K562 (cell line): ENCODE measurements around the gene PLSCR5. TPM values are rescaled to one million over a fixed set of nuclear protein-coding genes. Genes with fewer than 3 reads are reported as not detected.
A peak's percentile ranks its signal among the peaks of the same experiment; 100 is the strongest.

Source experiments
- BDP1 ChIP-seq: IDR thresholded peaks from 3 replicates; pipeline ENCODE4 v1.6.1; 2011; ENCODE audit not compliant: insufficient read length, insufficient read depth
- E2F6 ChIP-seq, 2 experiments: IDR thresholded peaks; 2 replicates each; pipeline ENCODE4 v1.6.1; 2011; ENCODE audit warnings: borderline replicate concordance in 1 of 2, control low read depth in 1 of 2, low read depth in 1 of 2, low read length in 1 of 2, mild to moderate bottlenecking in 1 of 2, mixed read lengths in 1 of 2, moderate library complexity in 1 of 2; ENCODE audit not compliant: insufficient read depth in 1 of 2, insufficient read length in 1 of 2, poor library complexity in 1 of 2, severe bottlenecking in 1 of 2; ENCODE audit errors: extremely low read depth in 1 of 2
- EZH2 ChIP-seq: IDR thresholded peaks from 2 replicates; pipeline ENCODE4 v1.6.1; 2012; ENCODE audit warnings: low read depth, mild to moderate bottlenecking, inconsistent platforms, low read length, borderline replicate concordance
- HES1 ChIP-seq: fragments of 450-650 bp; IDR thresholded peaks from 2 replicates; pipeline ENCODE4 v1.6.1; 2016; ENCODE audit warnings: low read depth, mild to moderate bottlenecking, moderate library complexity
- HNRNPH1 ChIP-seq: fragments of 200-400 bp; formaldehyde crosslinking; optimal IDR thresholded peaks from 2 replicates; pipeline ENCODE3; 2017; ENCODE audit warnings: low read depth, mild to moderate bottlenecking, low read length, moderate library complexity
- YY1 ChIP-seq, 3 experiments: IDR thresholded peaks; 2 replicates each; pipeline ENCODE4 v1.6.1; 2011; ENCODE audit warnings: low read length in 2 of 3, mild to moderate bottlenecking in 2 of 3, moderate library complexity in 2 of 3, borderline replicate concordance in 1 of 3, control low read depth in 1 of 3, low read depth in 1 of 3; ENCODE audit not compliant: insufficient read depth in 3 of 3, insufficient replicate concordance in 2 of 3, control insufficient read depth in 1 of 3, insufficient read length in 1 of 3; ENCODE audit errors: extremely low read depth in 1 of 3
- ZFP36 ChIP-seq: fragments of 150-350 bp; IDR thresholded peaks from 2 replicates; pipeline ENCODE4 v1.6.1; 2018; ENCODE audit warnings: low read length, low read depth; ENCODE audit not compliant: partially characterized antibody
- ZNF184 ChIP-seq: sonication (generic); formaldehyde crosslinking; IDR thresholded peaks from 2 replicates; pipeline ENCODE4 v1.5.0; 2020; ENCODE audit warnings: missing genetic modification reagents
- ZNF212 ChIP-seq: fragments of 450-650 bp; formaldehyde crosslinking; IDR thresholded peaks from 2 replicates; pipeline ENCODE4 v1.4.0; 2020; ENCODE audit warnings: mild to moderate bottlenecking
- ZNF518B ChIP-seq: fragments of 250-450 bp; sonication (Bioruptor Pico); IDR thresholded peaks from 2 replicates; pipeline ENCODE4 v1.5.0; 2021; ENCODE audit warnings: mild to moderate bottlenecking, moderate library complexity
- polyA plus RNA-seq, 8 experiments: library from polyadenylated mRNA; depleted of rRNA in 4 of 8; stranded (reverse) in 5 of 8; unstranded in 3 of 8; fragments of >200 nt; fragmentation: Nextera tagmentation in 2 of 8; fragmentation: Illumina TruSeq in 1 of 8; extraction: Ambion mirVana in 2 of 8; extraction: Trizol in 1 of 8; gene quantifications; 2 replicates each; pipeline versions ENCODE4 v1.2.1 to v1.2.3, GENCODE V29; 2011 to 2014; ENCODE audit warnings: inconsistent platforms in 1 of 8, missing spikeins in 1 of 8
- total RNA-seq, 7 experiments: library from RNA; depleted of rRNA in 6 of 7; stranded (reverse); fragments of >200 nt in 6 of 7; fragmentation: Illumina TruSeq in 2 of 7; extraction: Trizol in 2 of 7; gene quantifications; 2 replicates each; pipeline versions ENCODE4 v1.2.1 to v1.2.3, GENCODE V29; 2011 to 2021; ENCODE audit warnings: low replicate concordance in 1 of 7
- TF ChIP-seq, protein P1 (sequence below): fragments of 450-650 bp; IDR thresholded peaks from 2 replicates; pipeline ENCODE4 v1.6.1; 2018; ENCODE audit not compliant: partially characterized antibody
- TF ChIP-seq, protein P2 (sequence below): IDR thresholded peaks from 2 replicates; pipeline ENCODE4 v1.6.1; 2012; ENCODE audit warnings: low read depth, low read length, improper control_type of control experiment, borderline replicate concordance

PLSCR5 gene
- total and polyA plus RNA-seq, 9 of the 15 experiments (the other 6 are each of a cell fraction or from before 2014, with no cell fraction given), result not detected

GRCh38 chr3:146544002-146544928 is 60.9 kb downstream of the PLSCR5 start, which contains the start of gene PLSCR1 (continued):
- no peak for TF ChIP-seq ZNF518B (CRISPR knock-in tag)
- peak in 1 of 3 experiments; percentile 47 for TF ChIP-seq YY1 (IDR thresholded peaks at IDR 0.05; ENCODE audit: borderline replicate concordance in 1 of 3, control insufficient read depth in 1 of 3, extremely low read depth in 1 of 3, insufficient read depth in 3 of 3, insufficient read length in 1 of 3, insufficient replicate concordance in 2 of 3, low read depth in 1 of 3, low read length in 2 of 3)
- TF ChIP-seq HNRNPH1, result no peak
- TF ChIP-seq EZH2, result no peak
- no peak for TF ChIP-seq HES1
- TF ChIP-seq, protein P1, sequence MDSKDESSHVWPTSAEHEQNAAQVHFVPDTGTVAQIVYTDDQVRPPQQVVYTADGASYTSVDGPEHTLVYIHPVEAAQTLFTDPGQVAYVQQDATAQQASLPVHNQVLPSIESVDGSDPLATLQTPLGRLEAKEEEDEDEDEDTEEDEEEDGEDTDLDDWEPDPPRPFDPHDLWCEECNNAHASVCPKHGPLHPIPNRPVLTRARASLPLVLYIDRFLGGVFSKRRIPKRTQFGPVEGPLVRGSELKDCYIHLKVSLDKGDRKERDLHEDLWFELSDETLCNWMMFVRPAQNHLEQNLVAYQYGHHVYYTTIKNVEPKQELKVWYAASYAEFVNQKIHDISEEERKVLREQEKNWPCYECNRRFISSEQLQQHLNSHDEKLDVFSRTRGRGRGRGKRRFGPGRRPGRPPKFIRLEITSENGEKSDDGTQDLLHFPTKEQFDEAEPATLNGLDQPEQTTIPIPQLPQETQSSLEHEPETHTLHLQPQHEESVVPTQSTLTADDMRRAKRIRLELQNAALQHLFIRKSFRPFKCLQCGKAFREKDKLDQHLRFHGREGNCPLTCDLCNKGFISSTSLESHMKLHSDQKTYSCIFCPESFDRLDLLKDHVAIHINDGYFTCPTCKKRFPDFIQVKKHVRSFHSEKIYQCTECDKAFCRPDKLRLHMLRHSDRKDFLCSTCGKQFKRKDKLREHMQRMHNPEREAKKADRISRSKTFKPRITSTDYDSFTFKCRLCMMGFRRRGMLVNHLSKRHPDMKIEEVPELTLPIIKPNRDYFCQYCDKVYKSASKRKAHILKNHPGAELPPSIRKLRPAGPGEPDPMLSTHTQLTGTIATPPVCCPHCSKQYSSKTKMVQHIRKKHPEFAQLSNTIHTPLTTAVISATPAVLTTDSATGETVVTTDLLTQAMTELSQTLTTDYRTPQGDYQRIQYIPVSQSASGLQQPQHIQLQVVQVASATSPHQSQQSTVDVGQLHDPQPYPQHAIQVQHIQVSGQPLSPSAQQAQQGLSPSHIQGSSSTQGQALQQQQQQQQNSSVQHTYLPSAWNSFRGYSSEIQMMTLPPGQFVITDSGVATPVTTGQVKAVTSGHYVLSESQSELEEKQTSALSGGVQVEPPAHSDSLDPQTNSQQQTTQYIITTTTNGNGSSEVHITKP, result peak; percentile 30
- no peak for TF ChIP-seq ZNF212 (CRISPR knock-in tag)
- no peak for TF ChIP-seq BDP1
- no peak for TF ChIP-seq ZFP36
- TF ChIP-seq E2F6 (IDR thresholded peaks at IDR 0.05; ENCODE audit: borderline replicate concordance in 1 of 2, extremely low read depth in 1 of 2, insufficient read depth in 1 of 2, insufficient read length in 1 of 2, low read depth in 1 of 2, low read length in 1 of 2, poor library complexity in 1 of 2, severe bottlenecking in 1 of 2), result peak; percentile 56 to 88
- no peak for TF ChIP-seq ZNF184
- TF ChIP-seq, protein P2, sequence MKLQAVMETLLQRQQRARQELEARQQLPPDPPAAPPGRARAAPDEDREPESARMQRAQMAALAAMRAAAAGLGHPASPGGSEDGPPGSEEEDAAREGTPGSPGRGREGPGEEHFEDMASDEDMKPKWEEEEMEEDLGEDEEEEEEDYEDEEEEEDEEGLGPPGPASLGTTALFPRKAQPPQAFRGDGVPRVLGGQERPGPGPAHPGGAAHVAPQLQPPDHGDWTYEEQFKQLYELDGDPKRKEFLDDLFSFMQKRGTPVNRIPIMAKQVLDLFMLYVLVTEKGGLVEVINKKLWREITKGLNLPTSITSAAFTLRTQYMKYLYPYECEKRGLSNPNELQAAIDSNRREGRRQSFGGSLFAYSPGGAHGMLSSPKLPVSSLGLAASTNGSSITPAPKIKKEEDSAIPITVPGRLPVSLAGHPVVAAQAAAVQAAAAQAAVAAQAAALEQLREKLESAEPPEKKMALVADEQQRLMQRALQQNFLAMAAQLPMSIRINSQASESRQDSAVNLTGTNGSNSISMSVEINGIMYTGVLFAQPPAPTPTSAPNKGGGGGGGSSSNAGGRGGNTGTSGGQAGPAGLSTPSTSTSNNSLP, result no peak
